ENCODE results near the gene URAD.

URAD gene

DNA sequence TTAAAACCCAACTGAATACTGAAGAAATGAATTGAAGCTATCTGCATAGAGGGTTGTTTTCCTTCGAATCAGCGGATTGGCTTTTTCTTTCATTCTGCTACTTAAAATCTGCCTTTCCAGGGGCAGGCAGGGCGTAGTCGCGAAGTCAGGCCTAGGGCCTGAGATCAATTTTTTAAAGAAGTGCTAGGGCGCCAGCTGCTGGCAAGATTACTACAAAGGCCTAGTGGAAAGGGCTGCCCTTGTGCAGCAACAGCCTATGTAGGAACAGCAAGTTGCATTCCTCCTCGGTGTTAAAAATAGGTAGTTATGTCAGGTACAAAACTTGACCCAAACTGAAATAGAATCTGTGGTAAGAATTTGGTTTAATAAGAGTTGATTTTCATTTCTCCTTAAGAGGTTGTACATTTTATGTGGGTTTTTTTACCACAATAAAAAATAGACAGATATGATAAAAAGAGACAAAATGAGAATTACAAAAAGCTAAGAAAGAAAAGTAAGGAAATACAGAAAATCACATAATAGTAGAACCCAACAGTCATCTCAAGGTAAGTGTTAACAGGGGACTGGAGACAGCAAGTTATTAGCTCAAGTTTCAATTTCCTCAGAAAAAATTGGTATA lies 9.5 kb upstream of the URAD start:
- DNase-seq: peak; percentile 65

DNA sequence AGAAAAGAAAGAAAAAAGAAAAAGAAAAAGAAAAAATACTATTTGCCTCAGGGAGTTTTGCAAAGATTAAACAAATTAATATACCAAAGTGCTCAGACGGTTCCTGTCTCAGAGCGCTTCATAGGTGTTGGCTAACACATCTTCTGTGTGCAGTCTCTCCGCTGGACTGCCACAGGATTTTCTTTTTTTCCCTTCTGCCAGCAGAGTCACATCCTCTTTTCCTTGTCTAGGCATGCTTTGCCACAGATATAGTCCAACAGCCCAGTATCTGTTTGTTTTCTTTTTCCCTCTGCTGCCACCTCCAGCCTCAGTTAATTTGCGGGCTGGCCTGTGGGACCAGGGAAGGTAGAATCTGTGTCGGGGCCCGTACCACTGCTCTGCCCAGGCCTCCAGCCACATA lies 3.4 kb upstream of the URAD start:
- no peak for DNase-seq

DNA sequence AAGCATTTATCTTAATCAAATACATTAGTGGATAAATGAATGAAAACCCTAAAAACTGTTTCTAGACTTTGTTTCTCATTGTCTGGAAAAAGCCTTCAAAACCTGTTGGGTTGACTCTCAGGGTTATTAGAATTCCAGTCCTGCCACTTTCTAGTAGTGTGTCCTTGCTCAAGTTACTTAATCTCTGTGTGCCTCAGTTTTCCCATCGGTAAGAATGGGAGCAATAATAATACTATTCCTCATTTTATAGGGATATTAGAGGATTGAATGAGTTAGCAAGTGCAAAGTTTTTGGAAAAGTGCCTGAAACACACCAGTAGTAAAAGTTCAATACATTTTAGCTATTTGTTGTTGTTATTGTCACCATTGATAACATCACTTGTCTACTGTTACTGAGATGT lies 2.9 kb downstream of the URAD start:
- DNase-seq: no peak

DNA sequence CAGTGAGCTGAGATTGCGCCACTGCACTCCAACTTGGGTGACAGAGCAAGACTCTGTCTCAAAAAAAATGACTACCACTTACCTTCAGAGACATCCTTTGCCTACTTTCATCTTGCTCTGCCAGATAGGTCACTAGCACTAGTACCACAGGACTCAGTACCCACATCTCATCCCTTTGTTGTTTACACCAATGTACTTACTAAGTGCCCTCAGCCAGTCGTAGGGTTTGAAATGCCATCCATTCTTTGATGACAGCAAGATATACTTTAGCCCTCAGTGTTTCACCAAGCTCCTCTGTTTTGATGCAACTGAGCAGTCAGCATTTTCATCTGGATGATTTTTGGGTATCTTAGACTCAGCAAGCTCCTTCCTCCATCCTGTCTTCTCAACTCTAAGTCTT lies 6.1 kb downstream of the URAD start:
- no peak for DNase-seq

DNA sequence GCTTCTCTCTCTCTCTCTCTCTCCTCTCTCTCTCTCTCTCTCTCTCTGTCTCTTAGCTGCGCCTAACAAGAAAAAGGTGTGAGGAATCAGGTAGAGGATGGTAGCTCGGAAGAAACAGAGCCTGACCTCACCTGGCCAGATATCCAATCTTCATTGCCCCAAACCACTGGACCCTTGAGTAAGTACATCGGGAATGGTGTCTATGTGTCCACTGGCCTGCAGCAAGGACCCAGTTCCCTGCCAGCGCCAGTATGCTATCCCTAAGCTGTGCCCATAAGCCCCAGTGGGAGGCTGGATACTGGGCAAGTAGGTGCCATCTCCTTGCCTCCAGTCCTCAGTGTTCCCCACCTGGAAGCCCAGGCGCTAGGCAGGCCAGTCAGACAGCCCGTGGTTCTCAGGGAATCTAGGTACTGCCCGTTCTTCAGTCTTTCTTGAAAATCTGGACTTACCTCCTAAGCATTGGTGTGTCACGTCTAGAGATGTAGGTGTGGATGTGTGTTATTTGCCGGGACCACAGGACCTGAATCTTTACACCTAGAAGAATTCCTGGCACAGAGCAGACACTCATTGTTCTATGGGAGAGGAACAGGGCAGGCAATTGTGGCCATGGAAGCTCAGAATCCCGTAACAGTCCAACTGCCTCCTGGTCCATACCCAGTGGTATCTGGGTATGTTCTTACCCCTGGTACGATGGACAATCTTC lies 7.3 kb downstream of the URAD start:
- DNase-seq: peak; percentile 12

DNA sequence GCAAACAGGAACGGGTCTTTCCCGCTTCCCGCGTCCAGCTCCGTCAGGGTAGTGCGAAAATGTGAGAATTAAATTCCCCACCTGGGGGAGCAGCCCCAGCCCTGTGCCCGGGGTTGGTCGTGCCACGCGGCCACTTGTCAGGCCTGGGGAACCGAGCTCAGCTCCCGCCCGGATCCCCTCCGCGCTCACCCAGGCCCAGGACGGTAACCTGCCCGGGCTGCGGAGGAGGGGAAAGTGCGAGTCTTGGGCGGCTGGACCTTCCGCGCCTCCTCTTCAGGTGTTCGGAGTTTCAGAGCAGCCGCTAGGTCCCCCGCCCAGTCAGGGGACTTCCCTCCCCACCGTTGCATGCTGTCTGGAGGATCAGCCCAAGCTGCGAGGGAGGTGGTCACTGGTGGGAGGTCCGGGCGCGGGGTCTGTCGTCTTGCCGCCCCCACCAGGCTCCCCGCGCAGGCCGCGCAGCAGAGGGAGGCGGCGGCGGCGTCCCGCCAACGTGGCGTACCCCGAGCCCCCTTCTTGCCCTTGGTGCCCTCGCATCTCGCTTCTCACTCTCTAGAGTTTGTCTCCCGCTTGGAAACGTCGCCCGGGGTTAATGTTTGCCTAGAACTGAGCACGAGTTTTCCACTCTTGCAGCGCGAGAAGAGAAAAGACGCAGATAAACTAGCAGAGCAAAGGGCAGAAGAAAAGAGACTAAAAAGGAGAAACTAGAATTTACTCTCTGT lies 8.1 kb downstream of the URAD start:
- DNase-seq: peak; percentile 24

DNA sequence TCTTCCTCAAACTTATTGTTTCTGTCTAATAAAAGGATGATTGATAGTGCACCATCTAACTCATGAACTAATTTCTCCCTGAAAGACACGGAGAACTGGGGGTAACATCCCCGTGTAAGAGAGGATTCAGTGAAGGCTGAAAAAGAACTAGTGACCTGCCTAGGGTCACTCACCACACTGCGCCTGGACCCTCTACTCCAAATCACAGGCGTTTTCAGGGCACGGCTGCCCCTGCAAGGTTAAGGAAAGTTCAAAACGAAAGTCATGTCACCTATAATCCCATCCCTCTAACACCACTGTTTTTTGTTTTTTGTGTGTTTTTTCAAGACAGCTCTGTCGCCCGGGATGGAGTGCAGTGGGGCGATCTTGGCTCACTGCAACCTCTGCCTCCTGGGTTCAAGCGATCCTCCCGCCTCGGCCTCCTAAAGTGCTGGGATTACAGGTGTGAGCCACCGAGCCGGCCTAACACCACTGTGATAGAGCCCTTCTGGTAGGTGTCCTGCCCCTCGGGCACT lies 8.7 kb downstream of the URAD start:
- peak; percentile 30 for DNase-seq

DNA sequence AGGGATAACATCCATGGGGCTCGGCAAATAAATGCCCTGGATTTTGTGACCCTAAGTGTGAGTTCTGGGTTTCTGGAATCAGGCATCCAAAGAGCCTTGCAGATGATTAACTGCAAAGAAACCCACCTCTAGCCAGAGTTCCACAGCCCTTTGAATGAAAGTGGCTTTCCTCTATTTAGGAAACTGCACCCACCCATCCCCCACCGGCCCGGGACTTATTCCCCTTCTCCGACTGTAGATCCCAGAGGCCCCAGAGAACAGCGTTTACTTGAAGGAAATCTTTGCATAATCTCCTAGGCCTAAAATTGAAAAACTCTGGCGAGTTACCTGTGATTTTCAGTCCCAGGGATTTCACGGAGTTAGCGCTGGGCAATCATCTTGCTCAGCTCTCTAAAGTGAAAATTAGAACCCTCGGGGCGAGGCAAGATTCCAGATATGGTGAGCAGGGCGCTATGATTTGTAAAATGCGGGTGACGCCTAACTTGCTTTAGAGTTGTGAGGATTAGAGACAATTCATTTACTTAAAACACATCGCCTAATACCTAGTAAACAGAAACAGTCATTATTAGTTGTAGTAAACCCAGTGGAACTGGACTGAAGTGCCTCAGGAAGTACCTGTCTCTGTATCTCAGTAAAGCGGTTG lies 9.4 kb downstream of the URAD start:
- peak; percentile 36 for DNase-seq

DNA sequence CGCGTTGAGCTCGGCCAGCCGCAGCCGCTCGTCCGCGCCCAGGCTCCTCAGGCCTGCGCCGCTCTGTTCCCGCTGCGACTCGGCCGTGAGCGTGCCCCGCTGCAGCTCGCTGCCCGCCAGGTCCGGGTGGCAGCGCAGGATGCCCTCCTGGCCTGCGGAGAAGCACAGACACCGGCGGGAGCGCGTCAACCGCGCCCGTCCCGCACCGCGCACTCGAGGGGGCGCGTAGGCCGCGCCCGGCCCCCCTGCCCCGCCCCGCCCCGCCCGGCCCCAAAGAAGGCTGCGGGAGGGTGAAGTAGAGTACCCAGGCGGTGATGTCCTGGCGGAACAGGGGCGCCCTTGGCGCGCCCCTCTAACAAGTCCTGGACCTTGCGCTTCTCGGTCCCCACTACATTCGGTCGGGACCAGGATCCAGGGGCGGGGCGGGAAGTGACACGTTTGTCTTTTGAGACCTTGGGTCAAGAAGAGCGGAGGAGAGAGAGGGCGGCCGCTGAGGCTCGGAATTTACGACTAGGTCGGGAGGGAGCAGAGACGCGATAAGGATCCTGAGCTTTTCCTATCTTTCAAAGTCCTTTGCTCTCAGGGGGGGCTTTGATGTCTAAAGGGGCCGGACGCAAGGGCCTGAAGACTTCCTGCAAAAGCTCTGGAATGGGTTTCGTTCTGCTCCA lies 10.1 kb downstream of the URAD start:
- peak; percentile 23 for DNase-seq

DNA sequence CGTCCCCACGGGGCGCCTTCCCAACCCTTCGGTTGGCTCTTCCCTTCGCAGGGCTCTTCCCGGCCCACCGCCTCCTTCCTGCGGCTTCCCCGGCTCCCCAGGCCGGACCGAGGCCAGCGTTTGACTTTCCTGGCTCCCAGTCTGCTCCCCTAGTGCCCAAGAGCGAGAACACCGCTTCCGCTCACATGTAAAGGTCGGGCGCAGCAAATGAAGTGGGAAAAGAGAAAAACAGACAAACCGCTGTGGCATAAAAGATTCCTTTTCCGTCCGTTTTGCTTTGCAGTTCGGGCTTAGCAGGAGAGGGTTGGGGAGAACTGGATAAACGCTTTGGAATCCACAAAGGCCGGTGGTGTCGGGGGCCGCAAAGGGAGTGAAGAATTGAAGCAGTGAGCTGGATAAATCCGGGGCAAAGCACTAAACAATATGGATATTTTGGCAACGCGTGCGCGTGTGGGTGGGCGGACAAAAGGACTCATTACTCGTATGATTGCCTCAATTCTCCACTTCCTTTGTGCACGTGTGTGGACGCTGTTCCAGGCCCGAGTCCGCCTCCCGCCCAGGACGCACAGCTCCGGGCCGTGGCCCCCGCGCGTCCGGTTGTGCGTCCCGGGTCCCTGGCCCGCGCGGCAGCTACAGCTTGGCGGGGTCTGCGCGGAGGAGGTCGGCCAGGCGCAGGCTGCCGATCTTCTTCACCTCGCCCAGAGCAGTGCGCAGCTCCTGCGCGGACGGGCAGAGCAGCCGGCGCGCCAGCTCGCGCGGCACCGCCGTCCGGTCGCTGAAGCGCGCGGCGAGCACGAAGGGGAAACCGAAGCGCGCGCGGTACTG lies 10.8 kb downstream of the URAD start:
- DNase-seq: peak; percentile 50

DNA sequence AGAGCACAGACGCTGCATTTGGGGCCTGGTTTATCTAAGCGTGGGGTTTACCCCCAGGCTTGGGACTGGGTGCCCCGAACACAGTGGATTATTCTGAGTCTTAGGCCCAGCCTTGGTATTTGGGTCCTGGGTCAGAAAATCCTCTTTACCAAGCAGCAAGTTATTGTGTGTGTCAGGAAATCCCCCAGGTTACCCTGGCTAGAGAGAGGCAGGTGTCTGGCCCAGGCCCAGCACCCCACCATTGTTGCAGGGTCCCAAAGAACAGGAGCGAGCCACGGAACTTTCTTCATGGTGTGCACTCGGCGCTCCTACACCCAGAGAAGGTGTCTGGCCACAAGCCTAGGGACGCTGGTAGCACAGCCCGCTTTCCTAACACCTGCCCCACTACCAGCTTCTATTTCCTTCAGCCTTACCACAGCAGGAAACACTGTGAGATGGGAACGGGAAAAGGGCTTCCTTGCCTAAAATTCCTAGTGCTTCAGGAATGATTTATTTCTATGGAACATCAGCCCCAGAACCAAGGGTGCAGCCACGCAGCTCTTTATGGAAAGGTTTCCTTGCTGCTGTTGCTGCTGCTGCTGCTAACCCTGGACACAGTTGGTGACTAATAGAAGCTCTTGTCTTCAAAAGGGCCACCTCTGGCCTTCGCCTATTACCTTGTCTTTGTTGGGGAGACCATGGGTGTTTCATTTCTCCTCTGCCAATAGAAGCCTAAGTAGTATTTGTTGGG lies 12.0 kb downstream of the URAD start:
- peak; percentile 3 for DNase-seq

DNA sequence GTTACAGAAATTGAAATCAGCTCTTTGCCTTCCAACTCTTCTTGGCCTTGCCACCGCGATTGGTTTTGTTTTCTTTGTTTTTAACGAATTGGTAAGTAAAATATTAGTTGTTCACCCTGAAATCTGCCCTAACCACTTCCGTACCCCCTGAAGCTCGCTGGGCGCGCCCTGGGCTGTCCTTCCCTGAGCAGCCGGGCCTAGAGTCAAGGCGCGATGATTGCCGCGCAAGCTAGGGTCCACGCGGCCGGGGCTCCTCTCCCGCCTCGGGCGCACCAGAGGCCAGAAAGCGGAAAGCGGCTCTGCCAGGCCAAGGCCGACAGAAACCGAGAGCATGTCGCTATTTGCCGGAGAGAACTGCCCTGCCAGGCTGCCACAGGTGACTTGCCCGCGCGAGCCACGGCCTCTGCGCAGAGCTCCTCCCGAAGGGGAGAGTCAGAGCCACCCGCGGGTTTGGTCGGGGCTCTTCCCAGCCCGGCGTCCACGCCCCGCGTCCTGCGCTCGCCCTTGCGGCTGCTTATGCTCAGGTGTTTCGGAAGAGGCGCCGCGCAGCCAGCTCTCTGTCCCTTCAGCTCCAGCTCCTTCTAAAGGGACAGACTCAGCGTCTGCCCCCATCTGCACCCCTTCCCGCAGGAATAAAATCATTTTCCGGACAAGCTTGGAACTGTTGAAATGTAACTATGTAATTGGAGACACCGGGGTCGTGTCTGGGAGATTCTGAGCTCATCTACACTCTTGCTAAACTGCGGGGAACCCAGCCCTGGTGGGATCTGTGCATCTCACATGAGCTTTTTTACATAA lies 12.7 kb downstream of the URAD start:
- peak; percentile 37 for DNase-seq

DNA sequence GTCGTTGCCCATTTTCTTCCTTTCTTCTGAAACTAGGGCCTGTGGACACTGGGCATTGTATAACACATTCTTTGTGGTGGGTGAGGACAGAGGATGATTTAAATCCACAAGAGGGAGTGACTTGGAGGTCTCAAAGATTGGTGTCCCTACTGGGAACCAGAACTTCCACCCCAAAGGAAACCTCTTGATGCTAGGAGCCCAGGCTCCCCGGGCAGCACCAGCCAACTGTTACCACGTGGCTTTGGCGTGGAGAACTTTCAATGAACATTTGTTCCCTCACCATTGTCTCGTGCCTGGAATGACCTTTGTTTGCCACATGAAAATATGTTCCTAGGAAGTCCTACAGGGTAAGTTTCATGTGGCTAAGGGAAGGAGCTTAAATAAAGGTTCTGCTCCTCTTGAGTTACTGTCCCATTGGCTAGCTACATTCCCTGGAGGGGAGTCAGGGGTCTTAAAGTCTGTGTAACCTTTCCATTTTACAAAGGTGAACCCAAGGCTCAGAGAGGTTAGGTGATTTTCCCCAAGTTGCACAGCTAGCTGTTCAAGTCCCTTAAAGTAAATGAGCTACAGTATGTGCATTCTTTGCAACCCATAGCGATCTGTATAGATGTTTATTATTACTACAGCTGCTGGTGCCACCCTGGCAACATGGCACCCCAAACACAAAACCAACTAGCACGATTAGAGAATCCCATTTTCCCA lies 14.4 kb downstream of the URAD start:
- DNase-seq: peak; percentile 2

DNA sequence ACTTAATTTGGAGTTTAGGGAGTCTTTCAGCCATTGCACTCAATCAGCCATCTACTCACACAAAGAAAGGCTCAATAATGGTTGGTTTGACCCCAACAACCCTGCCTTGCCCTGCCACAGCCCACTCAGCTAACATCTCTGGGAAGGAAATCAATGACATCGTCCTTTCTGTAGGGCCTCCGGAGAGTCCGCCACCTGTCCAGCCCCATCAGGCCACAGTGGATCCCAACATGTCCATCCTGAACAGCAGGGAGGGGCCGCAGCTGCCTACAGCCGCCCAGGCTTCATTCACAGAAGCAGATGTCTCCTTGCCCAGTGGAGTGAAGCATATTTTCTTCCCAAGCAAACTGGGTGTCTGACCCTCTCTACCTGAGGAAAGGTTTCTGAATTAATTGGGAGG lies 15.2 kb downstream of the URAD start:
- DNase-seq: no peak

DNA sequence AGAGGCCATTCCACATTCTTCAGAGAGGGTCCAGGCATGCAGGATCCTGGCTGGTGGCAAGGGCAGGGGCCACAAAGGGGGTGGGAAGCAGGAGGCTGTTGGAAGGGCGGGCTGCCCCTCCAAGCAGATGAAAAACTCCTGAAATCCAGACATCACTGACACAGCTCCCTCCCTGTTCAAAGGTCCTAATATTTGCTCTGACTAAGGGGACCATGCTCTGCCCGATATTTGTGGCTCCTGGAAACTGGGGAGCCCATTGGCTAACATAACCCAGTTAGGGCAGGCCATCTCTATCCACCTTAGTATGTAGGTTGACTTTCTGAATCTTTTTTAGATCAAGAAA lies 16.0 kb downstream of the URAD start:
- no peak for DNase-seq

DNA sequence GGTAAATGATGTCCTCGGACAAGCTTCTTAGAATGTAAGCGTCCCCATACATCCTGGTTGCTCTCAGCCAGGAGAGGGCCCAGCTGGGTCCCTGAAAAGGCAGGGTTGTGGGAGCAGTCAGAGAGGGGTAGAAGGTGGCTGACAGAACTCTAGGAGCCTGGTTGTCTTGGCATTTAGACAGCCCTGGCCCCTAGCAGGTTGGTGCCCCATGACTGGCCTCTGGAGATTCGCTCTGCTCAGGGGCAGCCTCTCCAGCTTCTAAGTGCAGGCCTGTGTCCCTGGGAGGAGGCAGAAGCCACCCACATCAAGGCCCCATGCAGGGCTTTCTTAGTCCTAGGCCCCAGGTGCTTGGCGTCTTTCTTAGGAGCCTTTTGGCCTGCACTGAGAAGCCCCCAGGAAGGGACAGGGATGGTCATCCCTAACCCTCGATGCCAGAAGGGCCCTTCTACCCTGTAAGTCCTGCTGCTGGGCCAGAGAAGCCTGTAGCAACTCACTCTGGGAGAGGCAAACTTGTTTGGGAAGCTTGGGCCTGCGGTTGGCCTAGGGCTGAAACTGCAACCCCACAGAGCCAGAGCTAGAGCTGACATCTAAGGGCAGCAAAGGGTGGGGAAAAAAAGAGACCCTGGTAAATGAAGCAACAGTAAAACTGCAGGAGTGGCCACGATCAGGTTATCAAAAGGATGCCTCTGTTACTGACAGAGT lies 16.6 kb downstream of the URAD start:
- DNase-seq: no peak

DNA sequence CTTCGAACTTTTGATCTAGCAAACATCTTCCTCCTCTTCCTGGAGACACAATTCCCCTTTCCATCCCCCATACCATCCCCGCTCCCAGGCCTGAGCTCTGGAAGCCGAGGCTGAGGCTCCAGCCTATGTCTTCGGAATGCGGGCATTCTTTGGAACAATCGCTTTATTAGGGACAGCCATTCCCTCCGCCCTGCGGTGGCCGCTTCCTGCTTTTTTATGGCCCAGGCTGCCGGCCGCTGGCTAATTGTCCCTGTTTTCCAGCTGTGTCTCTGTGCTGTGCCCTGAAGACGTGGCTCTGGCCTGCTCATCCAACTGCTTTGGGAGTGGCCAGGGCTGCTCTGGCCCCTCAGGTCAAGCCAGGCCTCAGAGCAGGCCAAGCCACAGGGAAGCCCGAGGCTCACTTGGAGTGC lies 17.3 kb downstream of the URAD start:
- peak; percentile 45 for DNase-seq

DNA sequence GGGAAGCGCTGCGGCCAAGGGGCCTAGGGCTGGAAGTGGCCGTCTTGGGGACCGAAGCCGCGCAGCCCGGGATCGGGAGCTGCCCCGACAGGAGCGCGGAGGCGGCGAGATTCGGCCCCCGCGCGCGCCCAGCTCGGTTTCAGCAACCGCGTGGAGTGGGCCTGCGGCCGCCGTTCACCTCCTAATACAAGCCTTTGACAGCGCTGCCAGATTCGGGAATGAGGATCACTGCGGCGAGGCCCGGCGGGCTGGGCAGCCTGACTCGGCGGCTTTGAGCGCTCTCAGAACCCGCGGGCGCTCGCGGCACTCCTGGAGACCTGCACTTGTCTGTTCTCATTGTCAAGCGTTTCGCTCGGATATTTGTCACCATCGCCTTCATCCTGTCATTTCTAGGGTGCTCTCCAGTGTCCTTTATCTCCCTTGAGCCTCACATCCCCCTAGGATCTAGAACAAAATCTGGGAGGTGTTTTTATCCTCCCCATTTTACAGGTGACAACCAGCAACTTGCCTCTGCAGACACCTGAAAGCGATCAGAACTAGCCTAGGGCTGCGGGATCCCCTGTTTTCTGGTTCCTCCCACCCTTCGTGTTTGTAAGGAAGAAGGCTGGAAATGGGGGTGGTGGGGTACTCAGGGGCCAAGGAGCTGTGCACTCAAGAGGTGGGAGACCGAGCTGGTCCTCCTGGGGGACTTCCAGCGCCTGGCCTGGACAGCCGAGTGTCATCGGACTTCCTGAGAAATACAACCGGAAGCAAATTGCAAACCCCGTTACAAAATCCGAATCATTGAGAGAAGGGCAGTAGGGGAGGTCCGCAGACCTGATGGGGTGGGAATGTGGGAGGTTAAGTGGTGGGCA lies 17.9 kb downstream of the URAD start:
- peak; percentile 36 for DNase-seq
